CD4-positive, alpha-beta T cell treated with Interleukin-15 for 4 hours (primary cell): ENCODE results near the gene GPR25.
"Not testable (repeated sequence)": the region's sequence is repeated elsewhere in the genome, so short reads cannot be mapped to it uniquely, and the experiment has no call there.

Experiments
- DNase-seq: peaks from one replicate; pipeline ENCODE4 v3.0.0-alpha.2; 2020; ENCODE audit warnings: low spot score

GPR25 gene

GRCh38 chr1:200911936-200912335 is 39.2 kb downstream of the GPR25 start:
- not testable (repeated sequence) for DNase-seq

- no peak for DNase-seq
Measured at GRCh38 chr1:200912737-200913407, 40.1 kb downstream of the GPR25 start.

GRCh38 chr1:200916152-200916551 is 43.4 kb downstream of the GPR25 start:
- no peak for DNase-seq

- DNase-seq: no peak
Measured at GRCh38 chr1:200916681-200917080, 43.9 kb downstream of the GPR25 start.

GRCh38 chr1:200917291-200917817 is 44.6 kb downstream of the GPR25 start:
- DNase-seq: no peak

- DNase-seq: no peak
Measured at GRCh38 chr1:200918006-200918405, 45.2 kb downstream of the GPR25 start.

GRCh38 chr1:200919386-200919785 is 46.6 kb downstream of the GPR25 start:
- DNase-seq: no peak

GRCh38 chr1:200921571-200922110 is 48.9 kb downstream of the GPR25 start:
- DNase-seq: no peak

- no peak for DNase-seq
Measured at GRCh38 chr1:200922406-200922805, 49.6 kb downstream of the GPR25 start.

GRCh38 chr1:200923601-200924000 is 50.8 kb downstream of the GPR25 start:
- DNase-seq: no peak
